SK-N-SH (cell line): ENCODE data around the gene CEP55. TPM values are rescaled to one million over a fixed set of nuclear protein-coding genes. Genes with fewer than 3 reads are reported as not detected.

Source experiments
- CTCF ChIA-PET: fragments of 300-600, 350-600 bp; formaldehyde crosslinking; extraction: SDS; loops from one replicate; lab custom pipeline; 2021; lab: Yijun Ruan, JAX
- POLR2A ChIA-PET: fragments of 350-600 bp; sonication (Branson Sonifier 250); formaldehyde crosslinking; extraction: SDS; loops from one replicate; lab custom pipeline; 2020; ENCODE audit warnings: antibody characterized with exemption, inconsistent platforms; lab: Yijun Ruan, JAX
- DNase-seq: peaks from one replicate; pipeline ENCODE4 v3.0.0; 2012
- H2AFZ ChIP-seq: fragments of 200-600 bp; sonication (generic); 2 replicates; pipeline ENCODE4 v1.8.1; 2016; ENCODE audit warnings: antibody characterized with exemption, mild to moderate bottlenecking, low read depth
- H3F3A ChIP-seq: fragments of 200-600 bp; sonication (generic); replicated peaks from 2 replicates; pipeline ENCODE3; 2016; ENCODE audit warnings: antibody characterized with exemption, mild to moderate bottlenecking; ENCODE audit not compliant: insufficient read depth
- H3K27ac ChIP-seq, 2 experiments: fragments of 200-500 bp in 1 of 2; fragments of 200-600 bp in 1 of 2; sonication (Bioruptor generic) in 1 of 2; sonication (generic), shearing (Covaris generic) in 1 of 2; 2 replicates each; pipeline versions ENCODE4 v1.5.1 to v1.6.1; 2014 to 2016; ENCODE audit warnings: low read depth in 2 of 2, inconsistent platforms in 1 of 2, low read length in 1 of 2, mild to moderate bottlenecking in 1 of 2, mixed read lengths in 1 of 2
- H3K27me3 ChIP-seq: fragments of 200-600 bp; sonication (generic), shearing (Covaris generic); 2 replicates; pipeline ENCODE4 v1.6.1; 2016; ENCODE audit warnings: mixed run types; ENCODE audit not compliant: insufficient read depth
- H3K36me3 ChIP-seq, 2 experiments: fragments of 200-500 bp in 1 of 2; fragments of 200-600 bp in 1 of 2; sonication (Bioruptor generic) in 1 of 2; sonication (generic) in 1 of 2; replicated peaks in 1 of 2; 2 replicates each; pipeline versions ENCODE3 to v1.5.1; 2014 to 2016; ENCODE audit warnings: low read length in 1 of 2, mild to moderate bottlenecking in 1 of 2; ENCODE audit not compliant: insufficient read depth in 2 of 2, control insufficient read depth in 1 of 2
- H3K4me1 ChIP-seq, 2 experiments: fragments of 200-500 bp in 1 of 2; fragments of 200-600 bp in 1 of 2; sonication (Bioruptor generic) in 1 of 2; sonication (generic), shearing (Covaris generic) in 1 of 2; 2 replicates each; pipeline versions ENCODE4 v1.5.1 to v1.6.1; 2014 to 2016; ENCODE audit warnings: low read depth in 1 of 2, low read length in 1 of 2, mixed run types in 1 of 2; ENCODE audit not compliant: insufficient read depth in 2 of 2, control insufficient read depth in 1 of 2
- H3K4me2 ChIP-seq: fragments of 200-600 bp; sonication (generic), shearing (Covaris generic); 2 replicates; pipeline ENCODE4 v1.6.1; 2017; ENCODE audit warnings: mixed run types
- H3K4me3 ChIP-seq, 2 experiments: fragments of 200-500 bp in 1 of 2; fragments of 200-600 bp in 1 of 2; sonication (Bioruptor generic) in 1 of 2; sonication (generic), shearing (Covaris generic) in 1 of 2; 2 replicates each; pipeline versions ENCODE4 v1.5.1 to v1.8.1; 2014 to 2016; ENCODE audit warnings: low read depth in 2 of 2, inconsistent platforms in 1 of 2, low read length in 1 of 2, mild to moderate bottlenecking in 1 of 2, mixed read lengths in 1 of 2, moderate library complexity in 1 of 2
- H3K79me2 ChIP-seq: fragments of 200-600 bp; sonication (generic); 2 replicates; pipeline ENCODE4 v1.8.1; 2017; ENCODE audit warnings: mild to moderate bottlenecking; ENCODE audit not compliant: insufficient read depth
- H3K9ac ChIP-seq: fragments of 200-600 bp; sonication (generic); 2 replicates; pipeline ENCODE4 v1.6.1; 2017; ENCODE audit warnings: mixed run types
- H3K9me2 ChIP-seq: fragments of 200-600 bp; sonication (generic); 2 replicates; pipeline ENCODE4 v1.6.1; 2017; ENCODE audit warnings: mixed run types
- H3K9me3 ChIP-seq: fragments of 200-600 bp; sonication (generic); 2 replicates; pipeline ENCODE4 v1.6.1; 2017; ENCODE audit warnings: mixed run types, mild to moderate bottlenecking, moderate library complexity
- H4K20me1 ChIP-seq: fragments of 200-600 bp; sonication (generic); 2 replicates; pipeline ENCODE4 v1.6.1; 2017; ENCODE audit warnings: mild to moderate bottlenecking, mixed run types; ENCODE audit not compliant: insufficient read depth
- ELF1 ChIP-seq: IDR thresholded peaks from 2 replicates; pipeline ENCODE4 v1.4.0; 2012
- EP300 ChIP-seq, 2 experiments: IDR thresholded peaks; 2 replicates each; pipeline versions ENCODE4 v1.4.0 to v1.6.1; 2012; ENCODE audit warnings: borderline replicate concordance in 1 of 2, low read depth in 1 of 2, low read length in 1 of 2
- EZH2phosphoT487 ChIP-seq: fragments of 200-600 bp; sonication (generic); IDR thresholded peaks from 2 replicates; pipeline ENCODE4 v1.6.1; 2017; ENCODE audit warnings: low read depth, mixed run types, mild to moderate bottlenecking, antibody characterized with exemption, moderate library complexity, borderline replicate concordance
- FOSL2 ChIP-seq: IDR thresholded peaks from 2 replicates; pipeline ENCODE4 v1.4.0; 2012; ENCODE audit warnings: low read depth, mild to moderate bottlenecking, moderate library complexity, borderline replicate concordance
- FOXJ3 ChIP-seq: sonication (generic); formaldehyde crosslinking; IDR thresholded peaks from 2 replicates; pipeline ENCODE4 v1.5.1; 2020; ENCODE audit warnings: mild to moderate bottlenecking, missing genetic modification reagents
- GABPA ChIP-seq: IDR thresholded peaks from 2 replicates; pipeline ENCODE4 v1.4.0; 2012; ENCODE audit warnings: low read depth, mild to moderate bottlenecking
- JUND ChIP-seq: IDR thresholded peaks from 2 replicates; pipeline ENCODE4 v1.4.0; 2012
- MAX ChIP-seq: IDR thresholded peaks from 2 replicates; pipeline ENCODE4 v1.4.0; 2012; ENCODE audit warnings: low read depth
- MEF2A ChIP-seq: IDR thresholded peaks from 2 replicates; pipeline ENCODE4 v1.4.0; 2012; ENCODE audit warnings: low read depth, borderline replicate concordance
- MXI1 ChIP-seq: IDR thresholded peaks from 2 replicates; pipeline ENCODE4 v1.6.1; 2012; ENCODE audit warnings: mild to moderate bottlenecking, low read depth, low read length, improper control_type of control experiment
- NRF1 ChIP-seq: IDR thresholded peaks from 2 replicates; pipeline ENCODE4 v1.6.1; 2012; ENCODE audit warnings: low read depth, mild to moderate bottlenecking, low read length
- POLR2AphosphoS5 ChIP-seq: IDR thresholded peaks from 2 replicates; pipeline ENCODE4 v1.6.1; 2012; ENCODE audit warnings: low read depth, low read length
- RCOR1 ChIP-seq: fragments of 150-350 bp; IDR thresholded peaks from 2 replicates; pipeline ENCODE4 v1.6.1; 2017; ENCODE audit warnings: antibody characterized with exemption, low read length
- RFX5 ChIP-seq: IDR thresholded peaks from 2 replicates; pipeline ENCODE4 v1.6.1; 2012; ENCODE audit warnings: mild to moderate bottlenecking, improper control_type of control experiment, low read length
- SMC3 ChIP-seq: IDR thresholded peaks from 2 replicates; pipeline ENCODE4 v1.6.1; 2012; ENCODE audit warnings: low read depth, low read length, improper control_type of control experiment
- TCF12 ChIP-seq: IDR thresholded peaks from 2 replicates; pipeline ENCODE4 v1.4.0; 2012
- TEAD4 ChIP-seq: IDR thresholded peaks from 2 replicates; pipeline ENCODE4 v1.4.0; 2012; ENCODE audit warnings: mild to moderate bottlenecking, borderline replicate concordance; ENCODE audit not compliant: insufficient read depth
- YY1 ChIP-seq: IDR thresholded peaks from 2 replicates; pipeline ENCODE4 v1.4.0; 2012; ENCODE audit warnings: low read depth, mild to moderate bottlenecking
- ZBTB33 ChIP-seq: IDR thresholded peaks from 2 replicates; pipeline ENCODE4 v1.4.0; 2012; ENCODE audit warnings: low read depth, borderline replicate concordance
- WGBS: methylation state at CpG from one replicate; pipeline ENCODE4 v1.1.6; 2017; ENCODE audit warnings: low lambda C conversion rate; 5-methylcytosine and 5-hydroxymethylcytosine counted together
- polyA plus RNA-seq, 3 experiments: library from polyadenylated mRNA; depleted of rRNA; stranded (reverse); fragments of >200 nt; gene quantifications; 2 replicates each; pipeline ENCODE4 v1.2.3, GENCODE V29; 2012
- TF ChIP-seq, protein P1 (sequence below): IDR thresholded peaks from 2 replicates; pipeline ENCODE4; 2012
- TF ChIP-seq, protein P2 (sequence below): fragments of 200-600 bp; sonication (generic); IDR thresholded peaks from 2 replicates; pipeline ENCODE4 v1.6.1; 2017; ENCODE audit warnings: antibody characterized with exemption, mild to moderate bottlenecking, moderate library complexity
- TF ChIP-seq, protein P3 (sequence below): IDR thresholded peaks from 2 replicates; pipeline ENCODE4 v1.4.0; 2012; ENCODE audit warnings: low read depth, borderline replicate concordance

The CEP55 gene
- polyA plus RNA-seq, 1 of the 3 experiments (the other 2 are of a cell fraction), result 9.8 TPM

- ChIA-PET POLR2A (no interaction called here), CTCF (interaction anchor here (0.6 to 3.7 kb wide), 2 partner anchors 81 to 867 kb away, joined by 3 to 13 read pairs; no protein-coding TSS in a partner anchor)
- no peaks in the 10 kb centered on the region for H3K9me3 ChIP-seq
- no peaks in the 10 kb centered on the region for H3K27me3 ChIP-seq
- peaks cover 3 to 50% of the 10 kb centered on the region in 2 experiments; a peak in 3 of 4 replicates for H3K4me1 ChIP-seq
- DNase-seq, result no peak
- no peak overlapping the region for H2AFZ ChIP-seq
- H3K9me2 ChIP-seq, result no peaks in the 10 kb centered on the region
- H3K27ac ChIP-seq, result peak overlapping the region in 1 of 2 experiments; percentile 99; a peak in 3 of 4 replicates
- H3K4me2 ChIP-seq, result 0 out of 2 replicates have a peak overlapping the region, but pooled peaks have one; percentile 57
- no peak for TF ChIP-seq MEF2A
- H3K79me2 ChIP-seq, result peaks cover 90% of the 10 kb centered on the region
- peaks cover 41% of the 10 kb centered on the region for H3F3A ChIP-seq
- 93% methylated on average over 8 of the region's 8 CpGs for WGBS
- no peak overlapping the region for H3K4me3 ChIP-seq
- peak overlapping the region; percentile 69; the same call in 1 of the 2 replicates for H3K9ac ChIP-seq
- H4K20me1 ChIP-seq, result no peaks in the 10 kb centered on the region
- peaks cover 0 to 44% of the 10 kb centered on the region in 2 experiments for H3K36me3 ChIP-seq
Observed at GRCh38 chr10:93457511-93457910, 38.9 kb upstream of the CEP55 start.

DNA sequence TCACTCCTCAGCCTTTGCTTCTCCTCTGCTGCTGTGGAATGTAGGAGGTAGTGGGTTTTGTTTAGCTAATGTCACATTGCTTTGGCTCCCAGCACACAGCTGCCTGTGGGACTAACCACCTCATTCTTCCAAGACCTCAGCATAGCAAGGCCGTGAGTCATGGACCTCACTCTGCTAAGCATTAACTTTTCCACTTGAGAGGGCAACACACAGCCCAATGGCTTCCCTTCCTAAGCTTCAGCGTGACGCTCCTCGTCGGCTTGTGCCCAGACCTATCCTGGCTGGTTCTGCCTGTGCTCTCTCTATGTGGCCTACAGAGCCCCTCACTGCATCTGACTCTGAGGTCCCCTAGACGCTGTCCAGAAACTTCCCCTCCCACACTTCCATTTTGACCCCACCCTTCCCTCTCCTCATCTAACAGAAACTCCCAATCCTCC lies 37.6 kb upstream of the CEP55 start:
- 16% methylated on average over 6 of the region's 6 CpGs for WGBS
- Histone ChIP-seq H3F3A (peaks cover 54% of the 10 kb centered on the region), H3K9me3 (no peaks in the 10 kb centered on the region), H3K4me3 (no peak overlapping the region), H3K79me2 (peaks cover 91% of the 10 kb centered on the region), H4K20me1 (no peaks in the 10 kb centered on the region), H3K4me1 (peaks cover 7 to 56% of the 10 kb centered on the region in 2 experiments; a peak in 3 of 4 replicates), H3K4me2 (peak overlapping the region; percentile 60), H3K27me3 (no peaks in the 10 kb centered on the region), H3K9me2 (no peaks in the 10 kb centered on the region), H3K9ac (peak overlapping the region; percentile 82), H3K27ac (peak overlapping the region; percentile 86 to 99), H3K36me3 (peaks cover 0 to 37% of the 10 kb centered on the region in 2 experiments), H2AFZ (no peak overlapping the region)
- ChIA-PET CTCF (interaction anchor here (3.7 kb wide), 1 partner anchor 82 kb away, joined by 13 read pairs; no protein-coding TSS in a partner anchor), POLR2A (no interaction called here)
- no peak for DNase-seq
- TF ChIP-seq SMC3, result no peak
- peak; percentile 77 for TF ChIP-seq MAX
- TF ChIP-seq, protein P1, sequence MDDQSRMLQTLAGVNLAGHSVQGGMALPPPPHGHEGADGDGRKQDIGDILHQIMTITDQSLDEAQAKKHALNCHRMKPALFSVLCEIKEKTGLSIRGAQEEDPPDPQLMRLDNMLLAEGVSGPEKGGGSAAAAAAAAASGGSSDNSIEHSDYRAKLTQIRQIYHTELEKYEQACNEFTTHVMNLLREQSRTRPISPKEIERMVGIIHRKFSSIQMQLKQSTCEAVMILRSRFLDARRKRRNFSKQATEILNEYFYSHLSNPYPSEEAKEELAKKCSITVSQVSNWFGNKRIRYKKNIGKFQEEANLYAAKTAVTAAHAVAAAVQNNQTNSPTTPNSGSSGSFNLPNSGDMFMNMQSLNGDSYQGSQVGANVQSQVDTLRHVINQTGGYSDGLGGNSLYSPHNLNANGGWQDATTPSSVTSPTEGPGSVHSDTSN, result peak; percentile 78
- TF ChIP-seq, protein P2, sequence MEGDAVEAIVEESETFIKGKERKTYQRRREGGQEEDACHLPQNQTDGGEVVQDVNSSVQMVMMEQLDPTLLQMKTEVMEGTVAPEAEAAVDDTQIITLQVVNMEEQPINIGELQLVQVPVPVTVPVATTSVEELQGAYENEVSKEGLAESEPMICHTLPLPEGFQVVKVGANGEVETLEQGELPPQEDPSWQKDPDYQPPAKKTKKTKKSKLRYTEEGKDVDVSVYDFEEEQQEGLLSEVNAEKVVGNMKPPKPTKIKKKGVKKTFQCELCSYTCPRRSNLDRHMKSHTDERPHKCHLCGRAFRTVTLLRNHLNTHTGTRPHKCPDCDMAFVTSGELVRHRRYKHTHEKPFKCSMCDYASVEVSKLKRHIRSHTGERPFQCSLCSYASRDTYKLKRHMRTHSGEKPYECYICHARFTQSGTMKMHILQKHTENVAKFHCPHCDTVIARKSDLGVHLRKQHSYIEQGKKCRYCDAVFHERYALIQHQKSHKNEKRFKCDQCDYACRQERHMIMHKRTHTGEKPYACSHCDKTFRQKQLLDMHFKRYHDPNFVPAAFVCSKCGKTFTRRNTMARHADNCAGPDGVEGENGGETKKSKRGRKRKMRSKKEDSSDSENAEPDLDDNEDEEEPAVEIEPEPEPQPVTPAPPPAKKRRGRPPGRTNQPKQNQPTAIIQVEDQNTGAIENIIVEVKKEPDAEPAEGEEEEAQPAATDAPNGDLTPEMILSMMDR, result no peak
- TF ChIP-seq RCOR1, result no peak
- TF ChIP-seq POLR2AphosphoS5, result peak; percentile 75
- peak; percentile 84; the same call in 1 of the 2 replicates for TF ChIP-seq YY1
- no peak for TF ChIP-seq RFX5
- TF ChIP-seq TCF12, result peak; percentile 96
- peak; percentile 95 for TF ChIP-seq TEAD4
- TF ChIP-seq FOSL2, result peak; percentile 94
- no peak for TF ChIP-seq GABPA
- no peak for TF ChIP-seq MXI1
- TF ChIP-seq EZH2phosphoT487, result no peak
- peak; percentile 36 to 94; a peak in 3 of 4 replicates for TF ChIP-seq EP300 (IDR thresholded peaks at IDR 0.05; ENCODE audit: borderline replicate concordance in 1 of 2, low read depth in 1 of 2, low read length in 1 of 2)
- TF ChIP-seq, protein P3, sequence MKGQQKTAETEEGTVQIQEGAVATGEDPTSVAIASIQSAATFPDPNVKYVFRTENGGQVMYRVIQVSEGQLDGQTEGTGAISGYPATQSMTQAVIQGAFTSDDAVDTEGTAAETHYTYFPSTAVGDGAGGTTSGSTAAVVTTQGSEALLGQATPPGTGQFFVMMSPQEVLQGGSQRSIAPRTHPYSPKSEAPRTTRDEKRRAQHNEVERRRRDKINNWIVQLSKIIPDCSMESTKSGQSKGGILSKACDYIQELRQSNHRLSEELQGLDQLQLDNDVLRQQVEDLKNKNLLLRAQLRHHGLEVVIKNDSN, result no peak
- TF ChIP-seq ELF1, result no peak
- peak; percentile 97 for TF ChIP-seq JUND
- TF ChIP-seq FOXJ3 (CRISPR knock-in tag), result no peak
- no peak; the same call in 1 of the 2 replicates for TF ChIP-seq ZBTB33
- TF ChIP-seq NRF1, result no peak
